ENCODE data around the gene GGTLC2.
A peak's percentile ranks its signal among the peaks of the same experiment; 100 is the strongest.

GGTLC2 gene

GRCh38 chr22:22689621-22690345 lies 45.4 kb downstream of the GGTLC2 start:
- TF ChIP-seq CTCF (IDR thresholded peaks at IDR 0.05; ENCODE audit: low read length, missing control alignments): no peak
- DNase-seq (ENCODE audit: low read depth): no peak

GRCh38 chr22:22691055-22691454 lies 46.6 kb downstream of the GGTLC2 start:
- H3K4me3 ChIP-seq (replicated peaks; ENCODE audit: low read depth, low read length): no peak overlapping the region
- peak; percentile 35 for DNase-seq (ENCODE audit: low read depth)
- no peak for TF ChIP-seq CTCF (IDR thresholded peaks at IDR 0.05; ENCODE audit: low read length, missing control alignments)

More at GRCh38 chr22:22689621-22690345, 45.4 kb downstream of the GGTLC2 start:
- H3K4me3 ChIP-seq (replicated peaks; ENCODE audit: low read depth, low read length): no peak overlapping the region

GRCh38 chr22:22691716-22692701 lies 47.6 kb downstream of the GGTLC2 start:
- peak; percentile 61 for DNase-seq (ENCODE audit: low read depth)
- no peak for TF ChIP-seq CTCF (IDR thresholded peaks at IDR 0.05; ENCODE audit: low read length, missing control alignments)
- no peak overlapping the region for H3K4me3 ChIP-seq (replicated peaks; ENCODE audit: low read depth, low read length)

- peak; percentile 59 for TF ChIP-seq CTCF (IDR thresholded peaks at IDR 0.05; ENCODE audit: low read length, missing control alignments)
- DNase-seq (ENCODE audit: low read depth): peak; percentile 72
- no peak overlapping the region for H3K4me3 ChIP-seq (replicated peaks; ENCODE audit: low read depth, low read length)
Observed at GRCh38 chr22:22692707-22693530, 48.5 kb downstream of the GGTLC2 start.

- no peak overlapping the region for H3K4me3 ChIP-seq (replicated peaks; ENCODE audit: low read depth, low read length)
- DNase-seq (ENCODE audit: low read depth): no peak
- no peak for TF ChIP-seq CTCF (IDR thresholded peaks at IDR 0.05; ENCODE audit: low read length, missing control alignments)
Observed at GRCh38 chr22:22693531-22693884, 49.1 kb downstream of the GGTLC2 start.

- no peak overlapping the region for H3K4me3 ChIP-seq (replicated peaks; ENCODE audit: low read depth, low read length)
- TF ChIP-seq CTCF (IDR thresholded peaks at IDR 0.05; ENCODE audit: low read length, missing control alignments): no peak
- no peak for DNase-seq (ENCODE audit: low read depth)
Observed at GRCh38 chr22:22694106-22694505, 49.7 kb downstream of the GGTLC2 start.
